Islet of Langerhans (tissue), 1 donor: ENCODE measurements around the gene DNAJB6.
"Not testable (repeated sequence)": the region's sequence is repeated elsewhere in the genome, so short reads cannot be mapped to it uniquely, and the experiment has no call there.

Source experiments
- FAIRE-seq: peaks from one replicate; lab custom pipeline; 2011; peaks lifted over from hg19 to GRCh38; lab: Jason Lieb, UNC

DNAJB6 gene

DNA sequence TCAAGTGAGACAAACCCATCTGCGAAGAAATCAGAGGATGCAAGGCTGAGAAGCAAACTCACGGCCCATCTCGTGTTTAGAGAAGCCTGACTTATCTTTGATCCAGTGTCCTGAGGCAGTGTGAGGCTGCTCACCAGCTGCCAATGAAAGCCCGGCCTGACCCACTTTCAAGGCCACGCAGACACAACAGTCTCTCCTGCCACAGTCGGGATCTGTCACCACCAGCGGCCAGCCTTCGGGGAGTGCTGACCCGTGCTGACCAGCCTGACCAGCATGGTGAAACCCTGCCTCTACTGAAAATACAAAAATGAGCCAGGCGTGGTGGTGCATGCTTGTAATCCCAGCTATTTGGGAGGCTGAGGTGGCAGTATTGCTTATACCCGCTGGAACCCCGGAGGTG lies 7.4 kb upstream of the DNAJB6 start:
- FAIRE-seq, result no peak

- not testable (repeated sequence) for FAIRE-seq
Observed at GRCh38 chr7:157330567-157330966, 6.2 kb upstream of the DNAJB6 start.

GRCh38 chr7:157331049-157331448 lies 5.8 kb upstream of the DNAJB6 start:
- not testable (repeated sequence) for FAIRE-seq

DNA sequence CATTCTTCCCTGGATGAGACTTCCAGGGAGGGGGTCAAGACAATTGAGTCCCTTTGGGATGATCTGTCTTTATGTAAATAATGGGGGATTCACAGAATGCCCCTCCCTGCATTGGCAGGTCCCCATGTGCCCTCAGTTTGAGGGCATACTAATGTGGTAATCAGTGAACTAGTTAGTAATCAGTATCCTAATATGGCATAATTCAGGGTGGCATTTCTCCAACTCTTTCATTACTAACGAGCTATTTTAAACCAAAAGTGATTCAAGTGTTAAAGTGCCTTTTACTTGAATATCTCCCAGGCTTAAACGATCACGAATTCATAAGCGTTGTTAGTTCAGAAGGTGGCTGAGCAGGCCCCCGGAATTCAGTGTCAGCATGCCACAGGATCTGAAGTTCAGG lies 1.6 kb upstream of the DNAJB6 start:
- no peak for FAIRE-seq

DNA sequence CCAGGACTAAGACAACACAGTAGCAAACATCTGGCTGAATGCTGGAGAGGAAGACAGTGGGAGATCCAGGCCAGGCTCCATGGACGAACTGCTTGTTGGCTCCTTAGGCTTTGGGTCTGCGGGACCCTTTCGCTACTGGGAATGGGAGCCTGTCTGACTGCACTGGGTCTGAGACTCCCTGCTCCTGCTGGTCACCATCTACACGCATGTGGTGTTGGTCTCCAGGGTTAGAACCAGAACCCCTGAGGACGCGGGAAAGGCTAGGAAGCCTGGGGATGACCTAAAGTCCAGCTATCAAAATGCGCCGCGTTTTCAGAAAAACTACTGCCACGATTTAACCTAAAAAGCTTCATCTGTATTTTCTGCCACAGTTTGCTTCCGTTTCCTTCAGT lies 817 bp upstream of the DNAJB6 start:
- no peak for FAIRE-seq

DNA sequence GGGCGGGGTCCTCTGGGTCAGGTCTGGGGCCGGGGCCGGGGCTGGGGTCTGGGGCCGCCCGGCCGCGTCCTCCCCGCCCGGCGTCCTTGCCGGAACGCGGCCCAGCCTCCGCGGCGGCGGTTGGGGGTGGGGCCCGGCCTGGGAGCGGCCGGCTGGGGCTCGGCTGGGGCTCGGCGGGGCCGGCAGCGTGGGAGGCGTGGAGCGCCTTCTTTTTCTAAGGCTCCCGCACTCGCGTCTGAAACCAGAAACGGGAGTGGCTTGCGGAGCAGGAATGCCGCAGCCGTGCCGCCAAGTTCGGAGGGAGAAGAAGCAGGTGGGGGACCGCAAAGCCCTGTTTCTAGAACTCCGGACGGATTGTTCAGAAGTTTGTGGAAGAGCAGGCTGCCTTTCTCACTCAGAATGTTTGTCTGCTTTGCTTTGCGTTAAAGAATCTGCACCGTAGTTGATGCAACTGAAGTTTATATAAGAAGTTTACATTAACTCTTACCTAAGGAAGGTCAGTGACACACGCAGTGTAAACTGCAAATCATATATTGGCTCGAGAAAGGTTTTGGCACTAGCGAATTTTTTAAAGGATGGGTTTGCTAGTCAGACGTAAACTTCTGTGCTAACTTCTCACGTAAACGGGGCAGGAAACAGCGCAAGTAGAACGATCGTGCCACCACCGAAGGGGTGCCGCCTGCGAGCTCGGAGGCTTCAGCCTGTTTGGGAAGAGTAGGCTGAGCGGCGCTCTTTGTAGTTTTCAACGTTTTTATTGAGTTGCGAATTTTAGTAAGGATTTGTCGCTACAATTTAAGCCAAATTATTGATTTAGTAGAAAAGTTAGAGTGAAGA lies 729 bp downstream of the DNAJB6 start:
- no peak for FAIRE-seq

DNA sequence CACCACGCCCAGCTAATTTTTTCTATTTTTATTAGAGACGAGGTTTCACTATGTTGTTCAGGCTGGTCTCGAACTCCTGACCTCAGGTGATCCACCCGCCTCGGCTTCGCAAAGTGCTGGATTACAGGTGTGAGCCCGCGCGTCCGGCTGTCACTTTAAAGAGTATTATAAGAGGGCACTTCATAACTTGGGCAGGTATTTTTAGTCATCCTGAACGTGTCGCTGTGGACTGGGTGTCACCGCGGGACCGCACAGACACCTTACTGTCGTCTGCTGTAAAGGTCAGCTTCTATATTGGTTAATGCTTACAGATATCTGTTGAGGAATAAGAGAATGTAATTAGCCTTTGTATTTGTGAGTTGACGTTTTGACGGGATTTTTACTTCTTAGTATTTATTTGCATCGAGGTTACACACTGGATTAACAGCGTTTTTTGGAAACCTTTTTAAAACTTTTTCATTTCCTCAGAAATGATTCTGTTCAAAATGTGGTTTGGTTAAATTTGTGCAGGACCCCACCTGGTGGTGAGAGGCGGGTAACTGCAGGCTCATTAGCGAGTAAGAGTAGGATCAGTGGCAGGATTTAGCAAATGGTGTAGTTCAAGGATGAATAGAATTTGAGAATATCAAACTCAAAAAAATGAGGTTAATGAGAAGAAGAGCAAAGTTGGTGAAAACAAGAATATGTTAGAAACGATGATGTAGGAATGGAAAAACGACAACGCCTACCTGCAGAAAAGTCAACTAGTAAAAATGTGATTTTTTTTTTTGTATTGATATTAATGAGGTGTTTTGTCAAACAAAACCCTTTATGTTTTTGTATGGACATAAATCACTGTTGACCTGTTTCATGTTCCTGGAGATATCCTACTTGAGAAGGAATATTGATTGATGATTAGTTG lies 3.2 kb downstream of the DNAJB6 start:
- FAIRE-seq, result peak; percentile 97

- no peak for FAIRE-seq
Observed at GRCh38 chr7:157347217-157347904, 10.6 kb downstream of the DNAJB6 start.

DNA sequence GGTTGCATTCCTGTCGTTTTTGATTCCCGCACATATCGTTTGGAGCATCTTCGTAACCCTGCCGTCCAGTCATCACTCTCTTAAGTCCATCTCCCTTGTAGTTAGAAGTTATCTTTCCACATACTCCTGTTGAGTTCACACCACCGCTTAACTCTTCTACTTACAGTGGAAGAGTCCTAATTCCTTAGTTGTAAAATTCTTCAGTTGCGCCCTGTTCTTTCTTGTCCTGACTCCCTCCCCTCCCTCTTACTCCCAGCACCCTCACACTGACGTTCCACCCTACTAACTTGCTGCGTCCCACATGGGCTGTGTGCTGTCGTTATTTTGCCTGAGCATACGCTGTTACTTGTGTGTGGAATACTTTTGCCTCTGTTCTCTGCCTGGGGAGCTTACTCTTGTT lies 11.7 kb downstream of the DNAJB6 start:
- no peak for FAIRE-seq

DNA sequence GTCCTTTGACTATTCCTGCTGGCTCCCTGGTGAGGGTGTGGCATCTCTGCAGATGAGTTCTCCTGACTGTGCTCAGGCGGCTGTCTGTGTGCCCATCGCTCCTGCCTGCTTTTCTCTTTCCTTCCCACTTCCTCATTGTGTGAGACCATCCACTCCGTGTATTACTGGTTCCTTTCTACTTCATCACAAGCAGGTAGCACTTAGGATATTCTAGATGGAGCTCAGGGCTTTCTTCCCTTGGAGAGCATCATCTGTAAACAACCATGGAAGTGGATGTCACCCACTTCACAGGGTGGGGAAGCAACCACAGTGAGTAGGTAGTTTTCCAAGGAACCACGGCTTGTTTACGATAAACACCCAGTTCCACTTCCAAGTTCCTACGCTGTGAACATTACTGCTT lies 15.7 kb downstream of the DNAJB6 start:
- no peak for FAIRE-seq

GRCh38 chr7:157355784-157356511 lies 19.1 kb downstream of the DNAJB6 start:
- no peak for FAIRE-seq

DNA sequence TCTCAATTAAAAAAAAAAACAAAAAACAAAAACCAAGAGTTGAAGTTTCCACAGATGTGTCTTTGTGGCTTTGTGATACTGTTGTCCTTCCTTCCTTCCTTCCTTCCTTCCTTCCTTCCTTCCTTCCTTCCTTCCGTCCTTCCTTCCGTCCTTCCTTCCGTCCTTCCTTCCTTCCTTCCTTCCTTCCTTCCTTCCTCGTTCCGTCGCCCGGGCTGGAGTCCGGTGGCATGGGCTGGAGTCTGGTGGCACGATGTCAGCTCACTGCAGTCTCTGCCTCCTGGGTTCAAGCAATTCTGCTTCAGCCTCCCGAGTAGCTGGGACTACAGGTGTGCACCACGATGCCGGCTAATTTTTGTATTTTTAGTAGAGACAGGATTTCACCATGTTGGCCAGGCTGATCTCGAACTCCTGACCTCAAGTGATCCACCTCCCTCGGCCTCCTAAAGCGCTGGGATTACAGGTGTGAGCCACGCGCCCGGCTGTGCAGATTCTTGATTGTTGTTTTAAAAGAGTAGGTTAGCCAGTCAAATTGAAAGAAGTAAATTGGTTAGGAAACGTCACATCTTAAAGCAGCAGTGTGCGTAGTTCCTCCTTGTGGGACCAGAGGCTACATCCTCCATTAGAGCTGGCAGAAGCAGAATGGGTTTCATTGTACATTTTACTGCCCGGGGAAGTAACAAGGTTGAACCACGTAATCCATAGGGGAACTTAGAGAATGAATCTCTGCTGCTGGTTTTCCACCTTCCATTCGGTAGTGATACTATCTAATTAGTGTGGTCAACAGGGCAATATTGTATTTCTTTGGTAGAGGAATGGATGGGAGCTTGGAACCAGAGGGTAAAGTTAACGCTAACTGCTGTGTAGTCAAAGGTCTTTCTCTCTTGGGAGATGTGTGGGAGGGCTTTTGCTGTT lies 20.6 kb downstream of the DNAJB6 start:
- no peak for FAIRE-seq

- FAIRE-seq, result no peak
Observed at GRCh38 chr7:157358041-157358752, 21.4 kb downstream of the DNAJB6 start.

- no peak for FAIRE-seq
Observed at GRCh38 chr7:157358753-157359096, 21.9 kb downstream of the DNAJB6 start.

- FAIRE-seq, result no peak
Observed at GRCh38 chr7:157359581-157359980, 22.8 kb downstream of the DNAJB6 start.

- FAIRE-seq, result no peak
Observed at GRCh38 chr7:157360483-157361025, 23.8 kb downstream of the DNAJB6 start.

DNA sequence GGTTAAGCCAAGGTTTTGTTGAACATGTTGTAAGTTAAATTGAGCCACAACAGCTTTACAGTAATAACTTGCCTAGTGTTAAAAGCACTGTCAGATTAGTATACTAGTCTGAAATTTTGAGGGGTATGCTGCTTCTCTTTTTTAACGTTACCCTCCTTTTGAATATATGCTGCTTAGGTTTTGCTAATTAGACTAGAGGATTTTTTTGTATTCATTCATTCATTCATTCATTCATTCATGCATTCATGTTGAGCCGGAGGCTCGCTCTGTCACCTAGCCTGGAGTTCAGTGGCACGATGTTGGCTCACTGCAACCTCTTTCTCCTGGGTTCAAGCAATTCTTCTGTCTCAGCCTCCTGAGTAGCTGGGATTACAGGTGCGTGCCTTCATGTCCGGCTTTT lies 24.7 kb downstream of the DNAJB6 start:
- no peak for FAIRE-seq

GRCh38 chr7:157362729-157363128 lies 25.9 kb downstream of the DNAJB6 start:
- FAIRE-seq, result no peak

- no peak for FAIRE-seq
Observed at GRCh38 chr7:157366722-157367121, 29.9 kb downstream of the DNAJB6 start.

DNA sequence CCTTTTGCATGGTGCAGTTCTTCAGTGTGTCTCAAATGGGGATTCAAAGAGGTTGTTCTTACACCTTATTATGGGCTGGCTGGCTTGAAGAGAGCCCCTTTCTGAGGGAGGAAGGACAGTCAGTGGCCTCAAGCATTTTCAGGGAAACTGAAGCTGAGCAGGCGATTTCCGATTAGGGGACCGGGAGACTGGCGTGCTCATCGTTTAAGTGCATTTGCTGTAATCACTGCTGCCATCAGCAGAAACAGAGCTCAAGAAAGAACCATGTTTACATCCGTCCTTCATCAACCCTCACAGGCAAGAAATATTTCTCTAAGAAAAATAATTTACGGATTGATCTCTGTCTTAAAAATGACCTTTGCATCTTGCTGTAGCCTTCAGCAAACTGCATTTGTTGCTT lies 32.2 kb downstream of the DNAJB6 start:
- no peak for FAIRE-seq
